Mesothelial cell of epicardium (in vitro differentiated cells): ENCODE measurements around the gene SSR1. TPM values are rescaled to one million over a fixed set of nuclear protein-coding genes. Genes with fewer than 3 reads are reported as not detected.

Experiments used
- DNase-seq, 2 experiments: peaks; one replicate each; pipeline ENCODE4 v3.0.0; 2021; ENCODE audit warnings: low spot score in 2 of 2; ENCODE audit not compliant: unreplicated experiment in 2 of 2
- H3K27ac Mint-ChIP-seq: 2 replicates; pipeline ENCODE4 v1.8.0; 2021; ENCODE audit warnings: mixed read lengths
- H3K27me3 Mint-ChIP-seq: 2 replicates; pipeline ENCODE4 v1.8.0; 2021; ENCODE audit warnings: low read depth, mixed read lengths
- H3K36me3 Mint-ChIP-seq: 2 replicates; pipeline ENCODE4 v1.8.0; 2021; ENCODE audit warnings: mixed read lengths
- H3K4me1 Mint-ChIP-seq: 2 replicates; pipeline ENCODE4 v1.8.0; 2021; ENCODE audit warnings: mixed read lengths
- H3K4me3 Mint-ChIP-seq: 2 replicates; pipeline ENCODE4 v1.8.0; 2021; ENCODE audit warnings: mild to moderate bottlenecking, moderate library complexity, mixed read lengths
- H3K9me3 Mint-ChIP-seq: 2 replicates; pipeline ENCODE4 v1.8.0; 2021; ENCODE audit warnings: mixed read lengths
- total RNA-seq: library from RNA; stranded (reverse); gene quantifications from 3 replicates; pipeline ENCODE4 v1.2.1, GENCODE V29; 2021
- TF ChIP-seq, protein P1 (sequence below): fragments of 200-600 bp; sonication (generic); IDR thresholded peaks from one replicate; pipeline ENCODE4 v1.5.0; 2021; ENCODE audit warnings: antibody characterized with exemption; ENCODE audit not compliant: unreplicated experiment

SSR1 gene
- total RNA-seq, 1 donor from 2014 or later, result 115 TPM

DNA sequence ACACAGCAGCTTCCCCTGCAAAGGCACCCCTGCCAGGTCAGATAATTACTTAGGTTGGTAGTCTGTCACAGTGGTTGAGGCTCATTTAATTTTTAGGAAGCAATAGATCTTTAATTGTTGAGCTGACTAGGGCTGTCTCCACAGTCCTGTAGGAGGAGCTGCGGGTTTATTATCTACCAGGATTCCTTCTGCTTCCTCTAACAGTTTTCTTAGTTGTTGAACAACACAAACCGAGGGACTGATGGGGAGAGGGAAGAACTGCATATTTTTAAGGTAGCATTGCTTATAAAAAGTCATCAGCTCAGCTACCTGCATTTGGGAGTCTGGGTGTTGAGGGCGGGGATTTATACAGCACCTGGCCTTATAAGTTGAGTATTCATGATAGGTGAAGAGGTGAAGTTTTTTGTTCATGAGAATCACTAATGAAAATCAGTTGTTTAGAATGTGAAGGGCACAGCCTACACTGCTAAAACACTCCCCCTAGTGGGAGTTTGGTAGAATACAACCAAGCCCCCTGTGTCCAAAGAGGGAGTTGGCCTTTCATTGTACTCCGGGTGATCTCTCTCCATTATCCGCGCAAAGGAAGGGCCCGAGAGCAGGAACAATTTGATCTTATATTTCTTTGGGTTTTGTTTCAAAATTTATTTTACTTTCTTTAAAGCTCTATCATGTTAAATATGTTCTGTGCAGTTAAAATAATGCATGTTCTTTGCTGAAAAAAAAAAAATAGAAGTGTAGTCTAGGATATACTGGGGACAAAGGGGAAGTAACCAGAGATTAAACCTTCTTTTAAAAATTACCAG lies 69.6 kb downstream of the SSR1 start:
- Mint-ChIP-seq H3K4me1 (peaks cover 24% of the 10 kb centered on the region), H3K36me3 (peaks cover 13% of the 10 kb centered on the region), H3K27me3 (no peaks in the 10 kb centered on the region), H3K9me3 (no peaks in the 10 kb centered on the region), H3K4me3 (peak overlapping the region; percentile 8), H3K27ac (peak overlapping the region; percentile 89)
- DNase-seq, result no peak
- TF ChIP-seq, protein P1, sequence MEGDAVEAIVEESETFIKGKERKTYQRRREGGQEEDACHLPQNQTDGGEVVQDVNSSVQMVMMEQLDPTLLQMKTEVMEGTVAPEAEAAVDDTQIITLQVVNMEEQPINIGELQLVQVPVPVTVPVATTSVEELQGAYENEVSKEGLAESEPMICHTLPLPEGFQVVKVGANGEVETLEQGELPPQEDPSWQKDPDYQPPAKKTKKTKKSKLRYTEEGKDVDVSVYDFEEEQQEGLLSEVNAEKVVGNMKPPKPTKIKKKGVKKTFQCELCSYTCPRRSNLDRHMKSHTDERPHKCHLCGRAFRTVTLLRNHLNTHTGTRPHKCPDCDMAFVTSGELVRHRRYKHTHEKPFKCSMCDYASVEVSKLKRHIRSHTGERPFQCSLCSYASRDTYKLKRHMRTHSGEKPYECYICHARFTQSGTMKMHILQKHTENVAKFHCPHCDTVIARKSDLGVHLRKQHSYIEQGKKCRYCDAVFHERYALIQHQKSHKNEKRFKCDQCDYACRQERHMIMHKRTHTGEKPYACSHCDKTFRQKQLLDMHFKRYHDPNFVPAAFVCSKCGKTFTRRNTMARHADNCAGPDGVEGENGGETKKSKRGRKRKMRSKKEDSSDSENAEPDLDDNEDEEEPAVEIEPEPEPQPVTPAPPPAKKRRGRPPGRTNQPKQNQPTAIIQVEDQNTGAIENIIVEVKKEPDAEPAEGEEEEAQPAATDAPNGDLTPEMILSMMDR, result peak; percentile 76

DNA sequence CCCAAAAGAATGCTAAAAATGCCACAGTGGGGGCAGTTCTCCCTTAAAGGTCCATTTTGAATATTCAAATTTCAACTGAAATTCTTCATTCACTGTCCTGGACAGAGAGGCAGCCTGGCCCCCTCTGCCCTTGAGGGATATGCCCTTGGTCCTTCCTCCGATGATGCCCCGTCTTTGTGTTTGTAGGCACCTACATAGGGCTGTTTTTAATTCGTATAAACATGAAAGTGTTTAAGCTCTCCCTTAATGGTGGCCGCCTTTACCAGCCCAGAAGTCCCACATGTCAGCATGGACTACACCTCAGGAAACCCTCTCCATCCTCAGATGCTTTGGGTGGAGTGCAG lies 70.2 kb downstream of the SSR1 start:
- Mint-ChIP-seq H3K4me1 (peaks cover 25% of the 10 kb centered on the region), H3K9me3 (no peaks in the 10 kb centered on the region), H3K36me3 (peaks cover 9% of the 10 kb centered on the region), H3K4me3 (peak overlapping the region; percentile 8), H3K27me3 (no peaks in the 10 kb centered on the region), H3K27ac (peak overlapping the region; percentile 89)
- DNase-seq, result no peak
- TF ChIP-seq, protein P1, result no peak

DNA sequence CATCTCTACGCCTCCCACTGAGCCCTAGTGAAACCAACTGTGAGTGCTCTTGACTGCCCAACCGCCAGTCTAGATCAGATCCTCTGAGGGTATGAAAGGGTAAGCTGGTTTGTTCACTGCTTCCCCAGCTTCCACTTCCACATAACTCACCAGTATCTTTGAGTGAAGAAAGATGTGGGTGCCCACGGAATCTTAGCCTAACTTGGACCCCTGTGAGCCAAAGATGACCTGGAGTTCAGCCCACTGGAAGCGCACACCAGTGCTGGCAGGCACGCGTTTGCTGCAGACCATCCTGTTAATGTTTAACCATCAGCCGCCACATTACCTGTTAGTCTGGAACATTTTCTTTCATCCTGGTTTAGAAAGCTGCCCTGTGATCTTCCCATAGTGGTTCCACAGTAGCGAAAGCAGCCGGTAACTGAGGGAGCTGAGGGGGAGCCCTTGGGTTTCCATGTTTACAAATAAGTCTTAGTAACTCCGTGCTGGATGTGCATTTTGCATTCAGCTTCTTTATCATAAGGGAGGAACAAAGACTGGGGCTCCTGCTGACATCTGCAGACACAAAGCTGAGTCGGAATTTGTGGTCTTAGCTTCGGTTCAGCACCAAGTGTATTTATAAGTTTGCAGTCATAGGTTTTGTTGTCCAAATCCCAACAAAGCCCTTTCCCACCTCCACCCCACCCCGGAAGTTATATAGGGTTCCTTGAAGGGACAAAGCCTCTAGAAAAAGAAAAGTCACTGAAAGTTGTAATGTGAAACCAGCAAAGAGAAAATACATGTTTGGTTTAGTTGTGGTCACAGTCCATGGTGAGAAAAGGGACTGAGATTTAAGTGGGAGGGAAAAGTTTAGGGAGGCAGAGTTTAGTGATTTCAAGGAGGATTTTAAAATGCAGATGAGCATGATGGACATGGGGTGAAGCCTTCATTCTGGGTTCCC lies 71.0 kb downstream of the SSR1 start:
- DNase-seq, result no peak
- no peaks in the 10 kb centered on the region for H3K27me3 Mint-ChIP-seq
- H3K9me3 Mint-ChIP-seq, result no peaks in the 10 kb centered on the region
- H3K36me3 Mint-ChIP-seq, result peaks cover 9% of the 10 kb centered on the region
- no peak overlapping the region for H3K4me3 Mint-ChIP-seq
- H3K27ac Mint-ChIP-seq, result peak overlapping the region; percentile 77
- peaks cover 26% of the 10 kb centered on the region for H3K4me1 Mint-ChIP-seq
- TF ChIP-seq, protein P1, result no peak

DNA sequence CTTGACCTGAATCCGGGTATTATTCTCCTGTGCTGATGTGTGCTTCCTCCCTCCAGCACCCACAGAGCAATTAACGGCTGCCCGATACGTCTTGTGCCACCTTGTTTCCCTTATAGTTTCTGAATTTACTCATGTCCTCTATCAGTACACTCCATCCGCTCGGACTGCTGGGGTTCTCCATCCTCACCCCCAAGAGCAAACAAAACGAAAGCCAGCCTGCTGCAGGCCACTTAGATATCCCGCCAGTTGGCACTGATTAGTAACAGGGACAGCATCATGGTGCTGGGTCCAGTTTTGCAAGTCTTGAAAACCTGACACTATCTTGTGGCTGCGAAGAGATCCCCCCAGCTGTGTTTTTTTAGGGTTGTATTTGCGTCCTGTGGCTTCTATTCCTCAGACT lies 71.8 kb downstream of the SSR1 start:
- no peaks in the 10 kb centered on the region for H3K27me3 Mint-ChIP-seq
- H3K9me3 Mint-ChIP-seq, result no peaks in the 10 kb centered on the region

DNA sequence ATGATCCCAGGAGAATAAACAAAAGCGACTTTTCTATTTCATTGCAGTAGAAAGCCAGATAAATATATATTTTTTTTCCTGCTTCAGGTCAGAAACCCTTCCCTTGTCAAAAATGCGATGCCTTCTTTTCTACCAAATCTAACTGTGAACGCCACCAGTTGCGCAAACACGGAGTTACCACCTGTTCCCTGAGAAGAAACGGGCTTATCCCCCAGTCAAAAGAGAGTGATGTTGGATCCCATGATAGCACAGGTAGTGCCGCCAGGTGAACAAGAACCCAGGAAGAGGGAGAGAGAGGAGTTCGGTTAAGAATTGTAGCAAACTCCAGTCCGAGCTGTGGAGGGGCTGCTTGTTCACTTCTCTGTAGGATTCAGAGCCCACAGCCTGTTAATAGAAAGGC lies 72.6 kb downstream of the SSR1 start:
- Mint-ChIP-seq H3K27ac (peak overlapping the region; percentile 50), H3K4me1 (peaks cover 31% of the 10 kb centered on the region), H3K4me3 (no peak overlapping the region), H3K27me3 (no peaks in the 10 kb centered on the region), H3K9me3 (no peaks in the 10 kb centered on the region), H3K36me3 (peaks cover 10% of the 10 kb centered on the region)
- DNase-seq, result no peak
- TF ChIP-seq, protein P1, result no peak

More for the DNA sequence above, 71.8 kb downstream of the SSR1 start:
- Mint-ChIP-seq H3K4me1 (peaks cover 31% of the 10 kb centered on the region), H3K4me3 (no peak overlapping the region), H3K36me3 (peaks cover 9% of the 10 kb centered on the region), H3K27ac (no peak overlapping the region)
- TF ChIP-seq, protein P1, result no peak
- no peak for DNase-seq
